ENCODE data around the gene SMU1. TPM values are rescaled to one million over a fixed set of nuclear protein-coding genes. Genes with fewer than 3 reads are reported as not detected.

SMU1 gene
- total RNA-seq, 1 donor from 2014 or later = 30.1 TPM

GRCh38 chr9:33120620-33121019 is 44.1 kb upstream of the SMU1 start:
- no peaks in the 10 kb centered on the region for H3K9me3 Mint-ChIP-seq
- no peak overlapping the region for H3K4me3 Mint-ChIP-seq
- no peak for TF ChIP-seq CTCF (conservative IDR thresholded peaks at IDR 0.05)
- no peaks in the 10 kb centered on the region for H3K27me3 Mint-ChIP-seq (ENCODE audit: low read depth)
- no peak overlapping the region for H3K27ac Mint-ChIP-seq (ENCODE audit: unreplicated experiment)
- no peaks in the 10 kb centered on the region for H3K36me3 Mint-ChIP-seq (ENCODE audit: low read depth)
- no peak for DNase-seq (ENCODE audit: low read depth, low spot score)
- H3K4me1 Mint-ChIP-seq = no peaks in the 10 kb centered on the region

- H3K4me3 Mint-ChIP-seq = no peak overlapping the region
- H3K4me1 Mint-ChIP-seq = no peaks in the 10 kb centered on the region
- no peak for DNase-seq (ENCODE audit: low read depth, low spot score)
- no peaks in the 10 kb centered on the region for H3K36me3 Mint-ChIP-seq (ENCODE audit: low read depth)
- TF ChIP-seq CTCF (conservative IDR thresholded peaks at IDR 0.05) = no peak
- H3K9me3 Mint-ChIP-seq = no peaks in the 10 kb centered on the region
- H3K27ac Mint-ChIP-seq (ENCODE audit: unreplicated experiment) = no peak overlapping the region
- no peaks in the 10 kb centered on the region for H3K27me3 Mint-ChIP-seq (ENCODE audit: low read depth)
Observed at GRCh38 chr9:33117796-33118195, 41.3 kb upstream of the SMU1 start.

DNA sequence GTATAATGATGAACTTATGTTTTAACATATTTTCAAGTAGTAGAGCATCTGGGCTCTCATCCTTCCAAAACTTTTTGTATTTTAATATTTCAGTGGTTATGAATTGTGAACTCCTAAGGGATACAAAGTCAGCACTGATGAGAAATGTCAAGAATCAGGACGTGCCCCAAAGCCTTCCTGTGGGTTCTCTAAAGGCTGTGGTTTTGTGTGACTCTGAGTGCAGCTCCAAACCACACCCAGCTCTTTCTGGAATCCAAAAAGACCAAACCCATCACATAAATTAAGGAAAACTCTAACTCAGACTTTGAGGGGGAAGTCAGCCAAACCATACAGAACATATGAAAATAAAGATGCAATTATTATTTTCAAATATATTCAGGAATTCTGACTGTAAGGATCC is 40.8 kb upstream of the SMU1 start:
- Mint-ChIP-seq H3K9me3 (no peaks in the 10 kb centered on the region), H3K27ac (ENCODE audit: unreplicated experiment) (no peak overlapping the region), H3K4me1 (no peaks in the 10 kb centered on the region), H3K36me3 (ENCODE audit: low read depth) (no peaks in the 10 kb centered on the region), H3K4me3 (no peak overlapping the region), H3K27me3 (ENCODE audit: low read depth) (no peaks in the 10 kb centered on the region)
- TF ChIP-seq CTCF (conservative IDR thresholded peaks at IDR 0.05) = no peak
- no peak for DNase-seq (ENCODE audit: low read depth, low spot score)

- H3K36me3 Mint-ChIP-seq (ENCODE audit: low read depth) = no peaks in the 10 kb centered on the region
- TF ChIP-seq CTCF (conservative IDR thresholded peaks at IDR 0.05) = no peak
- H3K4me3 Mint-ChIP-seq = no peak overlapping the region
- no peak overlapping the region for H3K27ac Mint-ChIP-seq (ENCODE audit: unreplicated experiment)
- no peaks in the 10 kb centered on the region for H3K4me1 Mint-ChIP-seq
- no peaks in the 10 kb centered on the region for H3K27me3 Mint-ChIP-seq (ENCODE audit: low read depth)
- no peak for DNase-seq (ENCODE audit: low read depth, low spot score)
- H3K9me3 Mint-ChIP-seq = no peaks in the 10 kb centered on the region
Observed at GRCh38 chr9:33116860-33117259, 40.4 kb upstream of the SMU1 start.

GRCh38 chr9:33114746-33115145 is 38.3 kb upstream of the SMU1 start:
- H3K9me3 Mint-ChIP-seq = no peaks in the 10 kb centered on the region
- H3K4me3 Mint-ChIP-seq = no peak overlapping the region
- DNase-seq (ENCODE audit: low read depth, low spot score) = no peak
- no peaks in the 10 kb centered on the region for H3K27me3 Mint-ChIP-seq (ENCODE audit: low read depth)
- H3K36me3 Mint-ChIP-seq (ENCODE audit: low read depth) = no peaks in the 10 kb centered on the region
- TF ChIP-seq CTCF (conservative IDR thresholded peaks at IDR 0.05) = no peak
- H3K4me1 Mint-ChIP-seq = no peaks in the 10 kb centered on the region
- no peak overlapping the region for H3K27ac Mint-ChIP-seq (ENCODE audit: unreplicated experiment)

Data from neural crest cell (in vitro differentiated cells).